DND-41 (cell line): ENCODE data around the gene MTCH2.

ENCODE experiments used
- ATAC-seq: fragments of 200-7000 bp; cut with Tn5 transposase; 3 replicates; pipeline ENCODE4 v1.9.1; 2021; ENCODE audit warnings: low read depth; ENCODE audit not compliant: insufficient read depth
- DNase-seq: peaks from one replicate; pipeline ENCODE4 v3.0.0-alpha.2; 2020
- H2AFZ ChIP-seq: 2 replicates; pipeline ENCODE4 v1.6.0; 2012; ENCODE audit warnings: low read depth, low read length
- H3K27ac ChIP-seq: 2 replicates; pipeline ENCODE4 v1.5.1; 2012; ENCODE audit warnings: low read length, inconsistent platforms
- H3K27me3 ChIP-seq: fragments of 200-600 bp; sonication (generic); 2 replicates; pipeline ENCODE4 v1.6.0; 2012; ENCODE audit warnings: low read length, mild to moderate bottlenecking, inconsistent platforms; ENCODE audit not compliant: insufficient read depth, poor library complexity
- H3K36me3 ChIP-seq: 2 replicates; pipeline ENCODE4 v1.5.1; 2012; ENCODE audit warnings: low read length, inconsistent platforms; ENCODE audit not compliant: insufficient read depth
- H3K4me1 ChIP-seq: 2 replicates; pipeline ENCODE4 v1.5.1; 2012; ENCODE audit warnings: mild to moderate bottlenecking, low read length; ENCODE audit not compliant: insufficient read depth
- H3K4me2 ChIP-seq: 2 replicates; pipeline ENCODE4 v1.6.0; 2012; ENCODE audit warnings: mild to moderate bottlenecking, moderate library complexity, low read length, inconsistent platforms; ENCODE audit not compliant: insufficient read depth
- H3K4me3 ChIP-seq, 2 experiments: fragments of 200-600 bp in 1 of 2; shearing (Covaris generic) in 1 of 2; 2 replicates each; pipeline ENCODE4 v1.5.1; 2012 to 2016; ENCODE audit warnings: inconsistent platforms in 2 of 2, low read length in 2 of 2, mild to moderate bottlenecking in 2 of 2, low read depth in 1 of 2, moderate library complexity in 1 of 2
- H3K79me2 ChIP-seq: 2 replicates; pipeline ENCODE4 v1.6.0; 2012; ENCODE audit warnings: low read length, inconsistent platforms; ENCODE audit not compliant: insufficient read depth
- H3K9ac ChIP-seq: 2 replicates; pipeline ENCODE4 v1.6.0; 2012; ENCODE audit warnings: low read depth, mild to moderate bottlenecking, inconsistent platforms, low read length, moderate library complexity
- H3K9me3 ChIP-seq: 2 replicates; pipeline ENCODE4 v1.5.1; 2012; ENCODE audit warnings: low read length, moderate library complexity, mild to moderate bottlenecking, inconsistent platforms; ENCODE audit not compliant: insufficient read depth, severe bottlenecking
- H4K20me1 ChIP-seq: 2 replicates; pipeline ENCODE4 v1.6.0; 2012; ENCODE audit warnings: low read length; ENCODE audit not compliant: insufficient read depth
- CTCF ChIP-seq: IDR thresholded peaks from 2 replicates; pipeline ENCODE4 v1.5.1; 2012; ENCODE audit warnings: borderline replicate concordance, low read length, moderate library complexity, mild to moderate bottlenecking; ENCODE audit not compliant: poor library complexity, severe bottlenecking; ENCODE audit errors: extremely low read depth
- EZH2 ChIP-seq: IDR thresholded peaks from 3 replicates; pipeline ENCODE4 v1.6.1; 2012; ENCODE audit warnings: borderline replicate concordance, low read depth, mild to moderate bottlenecking, moderate library complexity, low read length, inconsistent platforms; ENCODE audit not compliant: severe bottlenecking

The MTCH2 gene

GRCh38 chr11:47649276-47649675 lies 6.9 kb upstream of the MTCH2 start:
- Histone ChIP-seq H3K4me2 (no peak overlapping the region), H3K27me3 (no peaks in the 10 kb centered on the region), H3K27ac (no peak overlapping the region), H2AFZ (no peak overlapping the region), H3K9me3 (peaks cover 4% of the 10 kb centered on the region), H3K9ac (no peak overlapping the region), H3K4me3 (no peak overlapping the region), H3K79me2 (no peaks in the 10 kb centered on the region), H3K4me1 (no peaks in the 10 kb centered on the region), H3K36me3 (no peaks in the 10 kb centered on the region), H4K20me1 (no peaks in the 10 kb centered on the region)
- ATAC-seq (no peak), DNase-seq (no peak)
- TF ChIP-seq CTCF = no peak
- TF ChIP-seq EZH2 = no peak

GRCh38 chr11:47646019-47646418 lies 3.7 kb upstream of the MTCH2 start:
- Histone ChIP-seq H4K20me1 (no peaks in the 10 kb centered on the region), H3K4me3 (no peak overlapping the region), H3K4me2 (no peak overlapping the region), H2AFZ (no peak overlapping the region), H3K36me3 (no peaks in the 10 kb centered on the region; the same call in 1 of the 2 replicates), H3K9ac (no peak overlapping the region), H3K9me3 (no peaks in the 10 kb centered on the region), H3K27me3 (no peaks in the 10 kb centered on the region), H3K79me2 (peaks cover 18% of the 10 kb centered on the region), H3K27ac (no peak overlapping the region), H3K4me1 (peaks cover 15% of the 10 kb centered on the region)
- no peak for TF ChIP-seq CTCF
- TF ChIP-seq EZH2 = no peak
- DNase-seq = no peak
- ATAC-seq = no peak

GRCh38 chr11:47645500-47645899 lies 3.1 kb upstream of the MTCH2 start:
- no peak for TF ChIP-seq CTCF
- TF ChIP-seq EZH2 = no peak
- ATAC-seq = no peak
- H3K9me3 ChIP-seq = no peaks in the 10 kb centered on the region

More at GRCh38 chr11:47645500-47645899, 3.1 kb upstream of the MTCH2 start:
- Histone ChIP-seq H4K20me1 (no peaks in the 10 kb centered on the region), H3K36me3 (no peaks in the 10 kb centered on the region; the same call in 1 of the 2 replicates), H3K4me2 (no peak overlapping the region), H3K79me2 (peaks cover 23% of the 10 kb centered on the region), H2AFZ (no peak overlapping the region), H3K4me1 (peaks cover 20% of the 10 kb centered on the region), H3K9ac (no peak overlapping the region), H3K27ac (no peak overlapping the region), H3K27me3 (no peaks in the 10 kb centered on the region), H3K4me3 (no peak overlapping the region)
- DNase-seq = no peak
